Activated T-helper 9 cell treated with anti-CD3 and anti-CD28 coated beads, Interleukin-2, amount 50 U/mL, for 16 hours (primary cell): ENCODE measurements around the gene WFDC12.

Experiments
- DNase-seq: peaks from one replicate; pipeline ENCODE4 v3.0.0-alpha.2; 2020; ENCODE audit warnings: low read depth

The WFDC12 gene

DNA sequence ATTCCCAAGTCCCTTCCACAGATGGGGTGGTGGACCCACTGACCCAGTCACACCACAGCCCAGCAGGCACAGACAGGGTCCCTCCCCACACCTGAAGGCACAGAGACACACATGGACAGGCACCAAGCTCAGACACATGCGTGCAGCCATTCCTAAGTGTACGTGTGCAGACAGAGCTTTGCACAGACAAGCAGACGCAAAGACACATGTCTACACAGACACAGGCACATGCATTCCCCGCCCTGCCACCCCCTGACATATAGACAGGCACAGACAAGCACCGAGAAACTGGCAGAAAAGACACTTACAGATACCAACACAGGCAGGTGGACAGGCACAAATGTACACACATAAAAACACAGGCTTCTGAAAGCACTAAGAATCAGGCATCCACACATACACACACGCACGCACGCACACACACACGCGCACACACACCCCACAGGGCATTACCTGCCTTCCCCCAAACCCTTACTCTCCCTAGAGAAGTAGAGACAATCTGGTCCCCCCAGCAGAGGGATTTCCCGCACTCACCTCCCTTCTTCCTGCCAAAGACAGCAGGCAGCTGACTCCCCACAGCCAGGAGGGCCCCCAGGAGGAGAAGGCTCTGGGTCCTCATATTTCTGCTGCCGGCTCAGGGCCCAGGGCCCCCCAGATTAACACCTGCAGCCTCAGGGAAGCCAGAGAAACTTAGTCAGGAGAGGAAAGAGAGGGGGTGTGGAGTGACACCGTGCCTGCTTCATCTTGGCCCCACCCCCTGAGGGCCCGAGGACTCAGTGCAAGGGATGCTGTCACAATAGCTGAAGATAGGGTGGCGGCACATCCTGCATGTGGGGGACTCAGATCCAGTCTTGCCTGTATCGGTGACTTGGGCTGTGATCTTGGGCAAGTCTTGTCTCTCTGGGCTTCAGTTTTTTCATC, 9.5 kb downstream of the WFDC12 start, which contains the start of gene WFDC5:
TSS of gene WFDC5 (minus strand) at position 710 of the 921 bp plus-strand sequence. CDS start at position 619, 91 bp downstream.
- no peak for DNase-seq

GRCh38 chr20:45113865-45114264, 10.4 kb downstream of the WFDC12 start:
- no peak for DNase-seq

GRCh38 chr20:45112754-45113153, 11.5 kb downstream of the WFDC12 start:
- no peak for DNase-seq

DNA sequence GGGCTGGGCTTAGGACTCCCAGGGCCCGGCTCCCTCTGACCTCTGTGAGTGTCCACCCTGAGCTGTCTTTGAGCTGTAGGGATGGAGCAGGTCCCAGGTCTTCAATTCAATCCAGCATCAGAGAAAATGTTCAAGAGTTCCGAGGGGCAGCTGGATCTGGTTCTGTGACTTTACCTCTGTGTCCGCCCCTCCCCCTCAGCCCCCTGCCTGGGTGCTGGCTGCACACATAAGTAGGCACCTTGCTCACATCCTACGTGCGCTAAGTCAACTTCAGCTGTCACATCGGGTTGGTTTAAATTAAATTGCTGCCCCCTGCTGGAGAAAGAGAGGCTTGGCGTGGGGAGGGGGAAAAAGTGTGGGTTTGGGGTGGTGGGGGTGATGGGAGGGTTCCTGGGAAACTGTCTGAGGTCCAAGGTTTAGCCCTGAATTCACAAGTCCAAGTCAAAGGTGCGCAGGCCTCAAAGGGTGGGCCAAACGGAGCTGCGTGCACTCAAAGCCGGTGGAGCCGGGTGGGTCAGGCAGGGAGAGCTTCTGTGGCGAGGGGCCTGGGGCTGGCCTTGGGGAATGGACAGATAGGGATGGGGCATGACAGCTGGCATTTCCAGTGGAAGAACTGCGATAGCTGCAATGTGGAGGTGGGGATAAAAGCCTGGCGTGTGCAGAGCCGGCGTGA, 12.3 kb downstream of the WFDC12 start:
- no peak for DNase-seq

GRCh38 chr20:45111285-45111684, 13.0 kb downstream of the WFDC12 start:
- DNase-seq: no peak

- no peak for DNase-seq
These were observed 14.0 kb downstream of the WFDC12 start for GRCh38 chr20:45110301-45110700.

GRCh38 chr20:45109634-45110033, 14.6 kb downstream of the WFDC12 start:
- DNase-seq: no peak

GRCh38 chr20:45105317-45105716, 18.9 kb downstream of the WFDC12 start:
- DNase-seq: no peak

DNA sequence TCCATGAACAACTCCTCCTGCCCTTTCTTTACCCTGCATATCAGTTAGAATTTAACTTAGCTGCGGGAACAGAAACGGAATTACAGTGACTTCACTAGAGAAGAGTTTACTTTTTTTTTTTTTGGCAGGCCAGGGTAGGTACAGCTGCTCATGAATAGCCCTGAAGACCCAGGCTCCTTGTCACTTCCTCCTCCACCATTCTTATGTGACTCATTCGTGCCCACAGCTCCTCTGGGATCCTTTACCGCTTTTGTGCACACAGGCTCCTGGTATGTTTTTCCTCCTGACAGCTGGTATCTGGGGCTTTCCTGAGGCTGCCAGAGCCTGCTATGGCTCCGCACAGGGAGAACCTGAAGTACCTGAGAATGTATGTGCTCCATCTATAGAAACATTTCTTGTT, 19.5 kb downstream of the WFDC12 start:
- no peak for DNase-seq

DNA sequence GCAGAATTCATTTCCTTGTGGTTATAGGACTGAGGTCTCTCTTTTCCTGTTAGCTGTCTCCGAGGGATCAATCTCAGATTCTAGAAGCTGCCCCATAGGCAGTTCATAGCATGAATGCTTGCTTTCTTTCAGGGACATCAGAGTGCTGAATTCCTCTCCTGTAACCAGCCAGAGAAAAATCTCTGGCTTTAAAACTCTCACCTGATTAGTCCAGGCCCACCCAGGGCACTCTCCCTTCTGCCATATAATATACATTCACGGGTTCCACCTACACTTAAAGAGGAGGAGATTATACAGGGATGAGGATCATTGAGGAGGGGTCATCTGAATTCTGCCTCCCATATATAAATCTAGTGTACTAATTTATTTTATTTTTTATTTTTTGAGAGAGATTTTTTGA, 21.2 kb downstream of the WFDC12 start:
- DNase-seq: no peak

DNA sequence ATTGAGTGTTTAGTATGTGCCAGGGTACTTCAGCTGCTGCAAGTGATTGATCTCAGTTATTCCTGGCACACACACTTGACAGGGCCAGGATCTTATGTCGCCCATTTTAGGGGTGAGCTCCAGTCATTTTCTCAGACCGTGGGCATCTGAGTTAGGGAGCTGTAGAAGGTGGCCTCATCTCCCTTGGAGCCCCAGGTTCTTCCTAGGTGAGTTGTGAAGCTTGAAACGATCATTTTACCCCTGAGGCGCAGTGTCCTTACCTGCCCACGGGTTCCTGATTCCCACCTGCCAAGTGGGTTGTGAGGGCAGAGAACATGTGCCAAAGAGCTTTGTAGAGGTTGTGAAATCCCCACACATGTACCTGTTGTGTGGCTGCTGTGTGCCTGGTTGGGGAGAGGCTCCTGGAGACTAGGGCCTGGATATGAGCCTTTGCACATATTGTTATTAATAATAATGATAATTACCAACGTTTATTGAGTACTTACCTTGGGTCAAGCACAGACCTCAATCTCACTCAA, 22.9 kb downstream of the WFDC12 start:
- DNase-seq: no peak

DNA sequence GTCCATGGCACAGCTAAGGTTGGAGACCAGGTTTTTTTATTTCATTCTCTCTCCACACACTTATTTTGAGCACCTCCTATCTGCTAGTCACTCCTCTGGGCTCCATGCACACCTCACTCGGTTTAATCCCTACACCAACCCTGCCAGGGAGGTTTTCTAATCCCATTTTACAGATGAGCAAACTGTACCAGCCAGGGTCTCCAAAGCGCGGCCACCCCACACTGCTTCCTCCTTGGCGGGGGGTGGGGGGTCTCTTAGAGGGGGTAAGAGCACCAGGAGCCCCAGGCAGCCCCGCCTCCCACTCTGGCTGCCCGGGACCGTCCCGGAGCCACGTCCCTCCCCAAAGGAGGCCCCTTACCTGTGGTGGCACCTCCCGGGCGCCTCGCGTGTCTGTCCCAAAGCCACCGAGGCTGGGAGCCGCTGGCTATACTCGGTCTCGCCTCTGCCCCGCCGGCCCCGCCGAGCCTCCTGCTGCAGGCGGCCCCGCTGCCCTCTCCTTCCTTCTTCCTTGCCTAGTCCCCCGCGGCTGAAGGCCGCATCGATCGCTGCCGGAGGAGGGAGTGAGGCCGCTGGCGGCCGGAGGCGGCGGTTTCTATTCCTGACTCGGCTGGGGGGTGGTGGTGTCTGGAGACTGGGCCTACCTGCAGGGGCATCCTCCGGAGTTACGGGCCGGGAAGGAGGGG, 23.6 kb downstream of the WFDC12 start, which contains the start of gene KCNS1:
TSS of gene KCNS1 (minus strand) at position 565 of the 683 bp plus-strand sequence. CDS start 1,891 bp downstream, outside the sequence.
- DNase-seq: no peak

DNA sequence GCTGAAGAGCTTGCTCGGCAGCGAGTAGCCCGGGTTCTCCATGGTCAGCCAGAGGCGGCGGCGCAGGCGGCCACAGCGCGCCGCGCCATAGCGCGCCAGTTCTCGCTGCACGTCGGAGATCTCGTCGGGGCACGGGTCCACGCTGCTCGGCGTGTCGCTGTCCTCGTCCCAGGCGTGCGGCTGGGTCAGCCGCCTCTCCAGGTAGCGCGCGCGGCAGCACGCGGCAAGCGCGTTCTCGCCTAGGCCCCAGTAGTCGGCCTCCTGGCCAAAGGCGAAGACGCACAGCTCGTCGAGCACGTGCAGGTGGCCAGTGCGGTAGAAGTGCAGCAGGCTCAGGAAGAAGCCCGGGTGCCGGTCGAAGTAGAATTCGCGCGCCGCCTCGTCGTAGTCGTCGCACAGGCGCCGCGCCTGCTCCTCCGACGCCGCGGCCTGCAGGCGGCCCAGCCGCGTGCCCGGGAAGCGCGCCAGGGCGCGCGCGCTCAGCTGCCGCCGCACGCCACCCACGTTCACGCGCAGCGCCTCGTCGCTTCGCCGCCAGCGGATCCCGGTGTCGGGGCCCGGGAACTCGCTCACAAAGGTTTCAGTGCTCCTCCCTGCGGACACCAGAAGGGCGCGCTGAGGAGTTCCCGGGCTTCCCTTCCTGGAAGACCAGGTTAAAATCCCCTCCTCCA, 26.0 kb downstream of the WFDC12 start:
- DNase-seq: no peak

DNA sequence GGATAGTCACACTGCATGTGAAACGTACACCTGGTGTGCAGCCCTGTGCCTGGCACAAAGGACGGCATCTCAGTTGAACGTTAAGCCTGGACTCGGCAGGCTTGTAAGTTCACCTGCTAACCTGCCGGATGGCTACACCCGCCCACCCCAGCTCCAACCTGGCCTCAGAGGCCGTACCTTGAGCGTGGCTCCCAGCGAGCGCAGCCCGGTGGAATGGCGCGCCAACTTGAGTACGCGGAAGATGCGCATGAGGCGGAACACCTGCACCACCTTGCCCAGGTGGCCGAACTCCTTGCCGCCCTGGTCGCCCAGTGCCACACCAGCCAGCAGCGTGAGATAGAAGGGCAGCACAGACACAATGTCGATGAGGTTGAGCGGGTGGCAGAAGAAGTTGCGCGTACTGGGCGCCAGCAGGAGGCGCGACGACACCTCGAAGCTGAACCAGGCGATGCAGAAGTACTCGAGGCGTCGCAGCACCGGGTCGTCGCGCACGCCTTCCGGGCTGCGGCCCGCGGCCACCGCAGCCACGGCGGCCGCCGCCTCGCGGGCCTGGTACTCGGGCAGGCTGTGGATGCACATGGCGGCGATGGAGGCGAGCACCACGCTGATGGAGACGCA, 26.7 kb downstream of the WFDC12 start:
- no peak for DNase-seq

- no peak for DNase-seq
These were observed 27.5 kb downstream of the WFDC12 start for GRCh38 chr20:45096781-45097180.

GRCh38 chr20:45095805-45096238, 28.4 kb downstream of the WFDC12 start:
- peak; percentile 23 for DNase-seq

- DNase-seq: no peak
These were observed 29.2 kb downstream of the WFDC12 start for GRCh38 chr20:45094864-45095574.

- no peak for DNase-seq
These were observed 30.1 kb downstream of the WFDC12 start for GRCh38 chr20:45094201-45094600.

GRCh38 chr20:45092898-45093297, 31.4 kb downstream of the WFDC12 start:
- no peak for DNase-seq

DNA sequence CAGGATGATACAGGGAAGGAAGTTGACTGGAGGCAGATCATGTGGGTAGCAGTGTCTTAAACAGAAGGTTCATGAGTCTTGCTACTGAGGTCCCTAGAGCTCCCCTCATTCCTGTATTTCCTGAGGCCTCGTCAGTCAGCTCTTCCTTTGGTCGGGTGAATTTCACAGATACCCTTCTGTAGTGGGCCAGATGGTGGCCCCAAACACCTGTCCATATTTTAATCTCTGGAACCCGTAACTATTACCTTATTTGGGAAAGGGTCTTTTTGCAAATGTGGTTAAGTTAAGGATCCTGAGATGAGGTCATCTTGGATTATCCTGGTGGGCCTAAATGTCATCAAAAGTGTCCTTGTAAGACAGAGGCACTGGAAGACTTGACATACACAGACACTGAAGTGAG, 32.9 kb downstream of the WFDC12 start:
- no peak for DNase-seq

DNA sequence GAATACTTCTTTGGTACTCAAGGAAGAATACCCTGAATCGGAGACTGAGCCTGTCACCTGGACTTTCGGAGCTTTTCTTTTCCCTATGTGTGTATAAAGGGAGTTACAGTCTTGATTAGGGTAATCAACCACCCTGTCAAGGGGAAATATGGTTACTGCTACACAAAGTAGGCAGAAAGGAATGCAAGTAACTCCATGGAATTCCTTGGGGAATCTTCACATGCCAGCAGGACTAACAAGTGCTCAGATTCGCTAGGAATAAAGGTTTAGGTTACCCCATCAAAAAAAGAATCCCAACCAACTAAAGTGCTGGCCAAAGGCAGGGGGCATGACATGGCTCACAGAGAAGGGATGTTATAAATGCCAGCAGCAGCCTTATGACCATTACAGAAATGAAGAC, 33.8 kb downstream of the WFDC12 start:
- DNase-seq: no peak
